Endothelial cell of umbilical vein (primary cell): ENCODE data around the gene OR5B17.

ENCODE experiments used
- CTCF ChIP-seq, 2 donors: IDR thresholded peaks; 1 replicate in 1 of 2; 2 replicates in 1 of 2; pipeline ENCODE4 v1.5.1; 2011; ENCODE audit warnings: low read length in 2 of 2, mild to moderate bottlenecking in 2 of 2, moderate library complexity in 2 of 2, control low read depth in 1 of 2, inconsistent platforms in 1 of 2, low read depth in 1 of 2; ENCODE audit not compliant: insufficient read depth in 1 of 2; ENCODE audit errors: extremely low read depth in 1 of 2
- POLR2AphosphoS5 ChIP-seq: IDR thresholded peaks from 2 replicates; pipeline ENCODE4 v1.6.1; 2012; ENCODE audit warnings: low read depth, mild to moderate bottlenecking, control low read depth, low read length, moderate library complexity; ENCODE audit not compliant: insufficient read depth

- TF ChIP-seq POLR2AphosphoS5 (peak; percentile 42), CTCF (IDR thresholded peaks at IDR 0.05; ENCODE audit: extremely low read depth in 1 of 2, insufficient read depth in 1 of 2, low read depth in 1 of 2, low read length in 2 of 2) (no peak)
These were observed 24.2 kb downstream of the OR5B17 start for GRCh38 chr11:58334708-58335107.
